ENCODE data around the gene ODAD3. TPM values are rescaled to one million over a fixed set of nuclear protein-coding genes. Genes with fewer than 3 reads are reported as not detected.

Gene ODAD3
- total and polyA plus RNA-seq, 2 of the 13 experiments (the other 11 are each of a cell fraction or from before 2014, with no cell fraction given): 0.04 to 0.08 TPM

DNA sequence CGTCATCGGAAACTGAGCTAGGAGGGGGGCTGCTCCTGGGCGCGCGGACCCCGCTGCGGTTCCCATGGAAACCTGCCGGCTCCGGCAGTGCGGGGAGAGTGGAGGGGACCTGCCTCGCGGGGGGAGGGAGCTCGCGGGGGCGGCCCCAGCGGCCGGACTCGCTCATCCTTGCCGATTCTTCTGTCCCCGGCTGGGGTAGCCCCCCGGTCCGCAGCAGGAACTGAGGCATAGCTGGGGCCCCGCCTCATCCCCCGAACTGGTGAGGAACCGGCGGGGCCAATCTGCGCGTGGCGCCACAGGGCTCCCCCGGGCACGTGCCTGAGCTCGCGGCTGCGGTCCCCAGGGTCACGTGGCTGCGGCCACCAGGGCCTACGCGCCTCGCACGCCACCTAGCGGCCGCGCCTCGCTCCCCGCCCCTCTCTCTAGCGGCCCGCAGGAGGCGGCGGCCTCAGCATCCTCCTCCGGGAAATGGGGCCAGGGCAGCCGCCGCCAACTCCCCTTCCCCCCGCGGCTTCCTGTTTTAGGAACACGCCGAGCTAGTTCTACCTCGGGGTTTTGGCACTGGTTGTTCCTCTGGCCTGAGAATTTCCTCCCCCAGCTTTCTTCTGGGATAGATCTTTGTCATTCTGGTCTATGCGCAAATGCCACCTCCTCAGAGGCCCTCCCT, 47.6 kb upstream of the ODAD3 start (continued):
- TF ChIP-seq, protein P1, sequence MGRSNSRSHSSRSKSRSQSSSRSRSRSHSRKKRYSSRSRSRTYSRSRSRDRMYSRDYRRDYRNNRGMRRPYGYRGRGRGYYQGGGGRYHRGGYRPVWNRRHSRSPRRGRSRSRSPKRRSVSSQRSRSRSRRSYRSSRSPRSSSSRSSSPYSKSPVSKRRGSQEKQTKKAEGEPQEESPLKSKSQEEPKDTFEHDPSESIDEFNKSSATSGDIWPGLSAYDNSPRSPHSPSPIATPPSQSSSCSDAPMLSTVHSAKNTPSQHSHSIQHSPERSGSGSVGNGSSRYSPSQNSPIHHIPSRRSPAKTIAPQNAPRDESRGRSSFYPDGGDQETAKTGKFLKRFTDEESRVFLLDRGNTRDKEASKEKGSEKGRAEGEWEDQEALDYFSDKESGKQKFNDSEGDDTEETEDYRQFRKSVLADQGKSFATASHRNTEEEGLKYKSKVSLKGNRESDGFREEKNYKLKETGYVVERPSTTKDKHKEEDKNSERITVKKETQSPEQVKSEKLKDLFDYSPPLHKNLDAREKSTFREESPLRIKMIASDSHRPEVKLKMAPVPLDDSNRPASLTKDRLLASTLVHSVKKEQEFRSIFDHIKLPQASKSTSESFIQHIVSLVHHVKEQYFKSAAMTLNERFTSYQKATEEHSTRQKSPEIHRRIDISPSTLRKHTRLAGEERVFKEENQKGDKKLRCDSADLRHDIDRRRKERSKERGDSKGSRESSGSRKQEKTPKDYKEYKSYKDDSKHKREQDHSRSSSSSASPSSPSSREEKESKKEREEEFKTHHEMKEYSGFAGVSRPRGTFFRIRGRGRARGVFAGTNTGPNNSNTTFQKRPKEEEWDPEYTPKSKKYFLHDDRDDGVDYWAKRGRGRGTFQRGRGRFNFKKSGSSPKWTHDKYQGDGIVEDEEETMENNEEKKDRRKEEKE (IDR thresholded peaks at IDR 0.05): no peak
- TF ChIP-seq TOE1 (CRISPR knock-in tag; IDR thresholded peaks at IDR 0.05) (no peak; the same call in 1 of the 2 replicates), CHD4 (IDR thresholded peaks at IDR 0.05; ENCODE audit: borderline replicate concordance, low read length) (peak; percentile 66; the same call in 1 of the 2 replicates), ZSCAN9 (CRISPR knock-in tag; IDR thresholded peaks at IDR 0.05; ENCODE audit: borderline replicate concordance) (no peak), MBD4 (IDR thresholded peaks at IDR 0.05; ENCODE audit: borderline replicate concordance, low read length) (no peak), TARDBP (CRISPR knock-in tag; IDR thresholded peaks at IDR 0.05) (peak; percentile 85), ZNF121 (CRISPR knock-in tag; IDR thresholded peaks at IDR 0.05) (0 out of 2 replicates have a peak, but pooled peaks have one; percentile 33), BORCS8-MEF2B (CRISPR knock-in tag; IDR thresholded peaks at IDR 0.05) (peak; percentile 96), ZNF10 (CRISPR knock-in tag; IDR thresholded peaks at IDR 0.05; ENCODE audit: borderline replicate concordance, low read depth) (no peak), RFX5 (IDR thresholded peaks at IDR 0.05; ENCODE audit: low read depth, low read length) (no peak), ZNF788 (CRISPR knock-in tag; IDR thresholded peaks at IDR 0.05; ENCODE audit: borderline replicate concordance) (peak; percentile 63; the same call in 1 of the 2 replicates), ZNF558 (CRISPR knock-in tag; IDR thresholded peaks at IDR 0.05; ENCODE audit: borderline replicate concordance) (peak; percentile 97; the same call in 1 of the 2 replicates), ATF7 (IDR thresholded peaks at IDR 0.05) (no peak), ATF7 (CRISPR knock-in tag; IDR thresholded peaks at IDR 0.05) (no peak), ASH2L (IDR thresholded peaks at IDR 0.05; ENCODE audit: insufficient read length, low read depth, low read length) (no peak), MBNL3 (CRISPR knock-in tag; conservative IDR thresholded peaks at IDR 0.05) (no peak), TAF15 (IDR thresholded peaks at IDR 0.05; ENCODE audit: low read depth, low read length, poor library complexity, severe bottlenecking) (no peak)
- TF ChIP-seq, protein P2, sequence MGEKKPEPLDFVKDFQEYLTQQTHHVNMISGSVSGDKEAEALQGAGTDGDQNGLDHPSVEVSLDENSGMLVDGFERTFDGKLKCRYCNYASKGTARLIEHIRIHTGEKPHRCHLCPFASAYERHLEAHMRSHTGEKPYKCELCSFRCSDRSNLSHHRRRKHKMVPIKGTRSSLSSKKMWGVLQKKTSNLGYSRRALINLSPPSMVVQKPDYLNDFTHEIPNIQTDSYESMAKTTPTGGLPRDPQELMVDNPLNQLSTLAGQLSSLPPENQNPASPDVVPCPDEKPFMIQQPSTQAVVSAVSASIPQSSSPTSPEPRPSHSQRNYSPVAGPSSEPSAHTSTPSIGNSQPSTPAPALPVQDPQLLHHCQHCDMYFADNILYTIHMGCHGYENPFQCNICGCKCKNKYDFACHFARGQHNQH (CRISPR knock-in tag; IDR thresholded peaks at IDR 0.05): peak; percentile 78
- TF ChIP-seq, protein P3, sequence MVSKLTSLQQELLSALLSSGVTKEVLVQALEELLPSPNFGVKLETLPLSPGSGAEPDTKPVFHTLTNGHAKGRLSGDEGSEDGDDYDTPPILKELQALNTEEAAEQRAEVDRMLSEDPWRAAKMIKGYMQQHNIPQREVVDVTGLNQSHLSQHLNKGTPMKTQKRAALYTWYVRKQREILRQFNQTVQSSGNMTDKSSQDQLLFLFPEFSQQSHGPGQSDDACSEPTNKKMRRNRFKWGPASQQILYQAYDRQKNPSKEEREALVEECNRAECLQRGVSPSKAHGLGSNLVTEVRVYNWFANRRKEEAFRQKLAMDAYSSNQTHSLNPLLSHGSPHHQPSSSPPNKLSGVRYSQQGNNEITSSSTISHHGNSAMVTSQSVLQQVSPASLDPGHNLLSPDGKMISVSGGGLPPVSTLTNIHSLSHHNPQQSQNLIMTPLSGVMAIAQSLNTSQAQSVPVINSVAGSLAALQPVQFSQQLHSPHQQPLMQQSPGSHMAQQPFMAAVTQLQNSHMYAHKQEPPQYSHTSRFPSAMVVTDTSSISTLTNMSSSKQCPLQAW (CRISPR knock-in tag; IDR thresholded peaks at IDR 0.05): peak; percentile 52
- TF ChIP-seq, protein P4, sequence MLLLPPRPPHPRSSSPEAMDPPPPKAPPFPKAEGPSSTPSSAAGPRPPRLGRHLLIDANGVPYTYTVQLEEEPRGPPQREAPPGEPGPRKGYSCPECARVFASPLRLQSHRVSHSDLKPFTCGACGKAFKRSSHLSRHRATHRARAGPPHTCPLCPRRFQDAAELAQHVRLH (CRISPR knock-in tag; IDR thresholded peaks at IDR 0.05; ENCODE audit: borderline replicate concordance, low read depth): peak; percentile 76; the same call in 1 of the 2 replicates
- TF ChIP-seq, protein P5, sequence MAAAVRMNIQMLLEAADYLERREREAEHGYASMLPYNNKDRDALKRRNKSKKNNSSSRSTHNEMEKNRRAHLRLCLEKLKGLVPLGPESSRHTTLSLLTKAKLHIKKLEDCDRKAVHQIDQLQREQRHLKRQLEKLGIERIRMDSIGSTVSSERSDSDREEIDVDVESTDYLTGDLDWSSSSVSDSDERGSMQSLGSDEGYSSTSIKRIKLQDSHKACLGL (CRISPR knock-in tag; IDR thresholded peaks at IDR 0.05): peak; percentile 90
